GM21381 (cell line): ENCODE measurements around the gene CCL17.
A peak's percentile ranks its signal among the peaks of the same experiment; 100 is the strongest.

Experiments
- ATAC-seq: cut with Tn5 transposase; IDR thresholded peaks from one replicate; pipeline ENCODE4 v1.9.1; 2021; ENCODE audit warnings: mild to moderate bottlenecking, moderate library complexity; ENCODE audit not compliant: unreplicated experiment

The CCL17 gene

GRCh38 chr16:57377080-57377841 lies 27.3 kb upstream of the CCL17 start:
- ATAC-seq: peak; percentile 60

GRCh38 chr16:57379579-57379978 lies 25.0 kb upstream of the CCL17 start:
- ATAC-seq: no peak

- no peak for ATAC-seq
Measured at GRCh38 chr16:57380671-57381462, 23.7 kb upstream of the CCL17 start.

- ATAC-seq: no peak
Measured at GRCh38 chr16:57381791-57382534, 22.6 kb upstream of the CCL17 start.

- no peak for ATAC-seq
Measured at GRCh38 chr16:57382535-57383275, 21.9 kb upstream of the CCL17 start.

- no peak for ATAC-seq
Measured at GRCh38 chr16:57383276-57384247, 21.0 kb upstream of the CCL17 start.

- no peak for ATAC-seq
Measured at GRCh38 chr16:57384248-57385070, 20.1 kb upstream of the CCL17 start.

GRCh38 chr16:57385083-57385482 lies 19.5 kb upstream of the CCL17 start:
- ATAC-seq: no peak

- no peak for ATAC-seq
Measured at GRCh38 chr16:57386381-57386951, 18.1 kb upstream of the CCL17 start.

- peak; percentile 40 for ATAC-seq
Measured at GRCh38 chr16:57387598-57388354, 16.8 kb upstream of the CCL17 start.

- peak; percentile 55 for ATAC-seq
Measured at GRCh38 chr16:57388359-57389086, 16.0 kb upstream of the CCL17 start.

GRCh38 chr16:57389087-57389468 lies 15.5 kb upstream of the CCL17 start:
- no peak for ATAC-seq

- ATAC-seq: no peak
Measured at GRCh38 chr16:57390636-57391295, 13.8 kb upstream of the CCL17 start.

GRCh38 chr16:57391300-57391699 lies 13.3 kb upstream of the CCL17 start:
- ATAC-seq: no peak

GRCh38 chr16:57391708-57392107 lies 12.9 kb upstream of the CCL17 start:
- ATAC-seq: no peak

- no peak for ATAC-seq
Measured at GRCh38 chr16:57392694-57393093, 11.9 kb upstream of the CCL17 start.

- no peak for ATAC-seq
Measured at GRCh38 chr16:57394444-57394843, 10.1 kb upstream of the CCL17 start.
